GM18870 (cell line): ENCODE data around the gene U2AF1.
"Not testable (repeated sequence)": the region's sequence is repeated elsewhere in the genome, so short reads cannot be mapped to it uniquely, and the experiment has no call there.

Experiments used
- ATAC-seq: cut with Tn5 transposase; IDR thresholded peaks from one replicate; pipeline ENCODE4 v1.9.1; 2021; ENCODE audit warnings: moderate library complexity; ENCODE audit not compliant: unreplicated experiment

The U2AF1 gene

GRCh38 chr21:43082587-43083300 lies 24.6 kb downstream of the U2AF1 start:
- not testable (repeated sequence) for ATAC-seq

- not testable (repeated sequence) for ATAC-seq
Observed at GRCh38 chr21:43076643-43077042, 30.7 kb downstream of the U2AF1 start.

- ATAC-seq: not testable (repeated sequence)
Observed at GRCh38 chr21:43076023-43076637, 31.2 kb downstream of the U2AF1 start.

GRCh38 chr21:43075170-43076022 lies 32.0 kb downstream of the U2AF1 start, which contains the start of gene CBS:
CBS (minus strand) TSS chr21:43075835; CDS start chr21:43072193, 3,642 bp downstream.
- ATAC-seq: not testable (repeated sequence)

- ATAC-seq: not testable (repeated sequence)
Observed at GRCh38 chr21:43074401-43075169, 32.8 kb downstream of the U2AF1 start.

- not testable (repeated sequence) for ATAC-seq
Observed at GRCh38 chr21:43072742-43073141, 34.6 kb downstream of the U2AF1 start.

GRCh38 chr21:43069682-43070081 lies 37.7 kb downstream of the U2AF1 start:
- ATAC-seq: not testable (repeated sequence)

GRCh38 chr21:43068065-43068464 lies 39.3 kb downstream of the U2AF1 start:
- not testable (repeated sequence) for ATAC-seq

GRCh38 chr21:43066690-43067089 lies 40.7 kb downstream of the U2AF1 start:
- not testable (repeated sequence) for ATAC-seq

GRCh38 chr21:43065991-43066390 lies 41.4 kb downstream of the U2AF1 start:
- ATAC-seq: not testable (repeated sequence)

- not testable (repeated sequence) for ATAC-seq
Observed at GRCh38 chr21:43064265-43064917, 43.0 kb downstream of the U2AF1 start.

- not testable (repeated sequence) for ATAC-seq
Observed at GRCh38 chr21:43062955-43063664, 44.3 kb downstream of the U2AF1 start.

- not testable (repeated sequence) for ATAC-seq
Observed at GRCh38 chr21:43053112-43053511, 54.3 kb downstream of the U2AF1 start.

GRCh38 chr21:43045876-43046821 lies 61.2 kb downstream of the U2AF1 start:
- not testable (repeated sequence) for ATAC-seq

- ATAC-seq: not testable (repeated sequence)
Observed at GRCh38 chr21:43045165-43045875, 62.0 kb downstream of the U2AF1 start.

GRCh38 chr21:43044547-43044946 lies 62.8 kb downstream of the U2AF1 start:
- ATAC-seq: not testable (repeated sequence)

GRCh38 chr21:43043291-43043690 lies 64.1 kb downstream of the U2AF1 start:
- ATAC-seq: not testable (repeated sequence)
